Measurements from ENCODE around the gene ARMC6. TPM values are rescaled to one million over a fixed set of nuclear protein-coding genes. Genes with fewer than 3 reads are reported as not detected.
"Not testable (repeated sequence)": the region's sequence is repeated elsewhere in the genome, so short reads cannot be mapped to it uniquely, and the experiment has no call there.

Gene ARMC6
- total RNA-seq, 2 experiments from 2014 or later = 51.3 to 54.0 TPM

GRCh38 chr19:18999896-19000620, 33.3 kb upstream of the ARMC6 start:
- Mint-ChIP-seq H3K27me3 (no peaks in the 10 kb centered on the region), H3K4me1 (peaks cover 23% of the 10 kb centered on the region), H3K36me3 (peaks cover 18% of the 10 kb centered on the region), H3K4me3 (no peak overlapping the region), H3K27ac (no peak overlapping the region), H3K9me3 (no peaks in the 10 kb centered on the region)
- DNase-seq = no peak

GRCh38 chr19:19004144-19004543, 29.3 kb upstream of the ARMC6 start:
- Mint-ChIP-seq H3K27ac (no peak overlapping the region), H3K9me3 (no peaks in the 10 kb centered on the region), H3K4me1 (peaks cover 16% of the 10 kb centered on the region), H3K27me3 (no peaks in the 10 kb centered on the region), H3K4me3 (no peak overlapping the region), H3K36me3 (peaks cover 17% of the 10 kb centered on the region)
- DNase-seq = no peak

- Mint-ChIP-seq H3K36me3 (peaks cover 22% of the 10 kb centered on the region), H3K9me3 (no peaks in the 10 kb centered on the region), H3K4me3 (no peak overlapping the region), H3K27me3 (no peaks in the 10 kb centered on the region), H3K27ac (no peak overlapping the region), H3K4me1 (no peaks in the 10 kb centered on the region)
- no peak for DNase-seq
These were observed 27.2 kb upstream of the ARMC6 start for GRCh38 chr19:19006213-19006612.

GRCh38 chr19:19009951-19010350, 23.5 kb upstream of the ARMC6 start:
- Mint-ChIP-seq H3K9me3 (no peaks in the 10 kb centered on the region), H3K27ac (no peak overlapping the region), H3K4me3 (no peak overlapping the region), H3K4me1 (no peaks in the 10 kb centered on the region), H3K27me3 (no peaks in the 10 kb centered on the region), H3K36me3 (peaks cover 19% of the 10 kb centered on the region)
- DNase-seq = no peak

GRCh38 chr19:19010551-19010950, 22.9 kb upstream of the ARMC6 start:
- H3K9me3 Mint-ChIP-seq = no peaks in the 10 kb centered on the region
- H3K27me3 Mint-ChIP-seq = no peaks in the 10 kb centered on the region
- DNase-seq = no peak
- H3K4me1 Mint-ChIP-seq = no peaks in the 10 kb centered on the region
- no peak overlapping the region for H3K27ac Mint-ChIP-seq
- H3K4me3 Mint-ChIP-seq = no peak overlapping the region
- peaks cover 19% of the 10 kb centered on the region for H3K36me3 Mint-ChIP-seq

GRCh38 chr19:19021115-19021514, 12.3 kb upstream of the ARMC6 start:
- Mint-ChIP-seq H3K27ac (no peak overlapping the region), H3K9me3 (no peaks in the 10 kb centered on the region), H3K27me3 (no peaks in the 10 kb centered on the region), H3K4me1 (peaks cover 14% of the 10 kb centered on the region), H3K36me3 (peaks cover 26% of the 10 kb centered on the region), H3K4me3 (no peak overlapping the region)
- DNase-seq = no peak

GRCh38 chr19:19022380-19022961, 10.9 kb upstream of the ARMC6 start:
- peak overlapping the region; percentile 12 for H3K27ac Mint-ChIP-seq
- peaks cover 16% of the 10 kb centered on the region for H3K4me1 Mint-ChIP-seq
- peaks cover 25% of the 10 kb centered on the region for H3K36me3 Mint-ChIP-seq
- no peak overlapping the region for H3K4me3 Mint-ChIP-seq
- no peaks in the 10 kb centered on the region for H3K9me3 Mint-ChIP-seq
- DNase-seq = no peak
- H3K27me3 Mint-ChIP-seq = no peaks in the 10 kb centered on the region

- H3K36me3 Mint-ChIP-seq = peaks cover 25% of the 10 kb centered on the region
- DNase-seq, H3K27ac Mint-ChIP-seq, H3K27me3 Mint-ChIP-seq, H3K4me3 Mint-ChIP-seq, H3K9me3 Mint-ChIP-seq: not testable (repeated sequence)
- peaks cover 18% of the 10 kb centered on the region for H3K4me1 Mint-ChIP-seq
These were observed 10.0 kb upstream of the ARMC6 start for GRCh38 chr19:19023376-19023775.

GRCh38 chr19:19025861-19026260, 7.5 kb upstream of the ARMC6 start:
- Mint-ChIP-seq H3K9me3 (no peaks in the 10 kb centered on the region), H3K27me3 (no peaks in the 10 kb centered on the region), H3K36me3 (peaks cover 28% of the 10 kb centered on the region), H3K4me1 (peaks cover 20% of the 10 kb centered on the region), H3K4me3 (no peak overlapping the region), H3K27ac (no peak overlapping the region)
- DNase-seq = no peak

GRCh38 chr19:19026299-19026971, 7.0 kb upstream of the ARMC6 start:
- no peak for DNase-seq
- Mint-ChIP-seq H3K27me3 (no peaks in the 10 kb centered on the region), H3K4me1 (peaks cover 22% of the 10 kb centered on the region), H3K36me3 (peaks cover 28% of the 10 kb centered on the region), H3K4me3 (no peak overlapping the region), H3K27ac (no peak overlapping the region), H3K9me3 (no peaks in the 10 kb centered on the region)

- no peak for DNase-seq
- Mint-ChIP-seq H3K27ac (peak overlapping the region; percentile 14), H3K27me3 (no peaks in the 10 kb centered on the region), H3K4me1 (peaks cover 26% of the 10 kb centered on the region), H3K4me3 (no peak overlapping the region), H3K36me3 (peaks cover 30% of the 10 kb centered on the region), H3K9me3 (no peaks in the 10 kb centered on the region)
These were observed 6.2 kb upstream of the ARMC6 start for GRCh38 chr19:19027228-19027627.

- H3K4me3 Mint-ChIP-seq = no peak overlapping the region
- peaks cover 17% of the 10 kb centered on the region for H3K4me1 Mint-ChIP-seq
- DNase-seq = no peak
- no peak overlapping the region for H3K27ac Mint-ChIP-seq
- H3K9me3 Mint-ChIP-seq = no peaks in the 10 kb centered on the region
- H3K27me3 Mint-ChIP-seq = no peaks in the 10 kb centered on the region
- H3K36me3 Mint-ChIP-seq = peaks cover 34% of the 10 kb centered on the region
These were observed 4.9 kb upstream of the ARMC6 start for GRCh38 chr19:19028526-19028925.

- Mint-ChIP-seq H3K27me3 (no peaks in the 10 kb centered on the region), H3K36me3 (peaks cover 35% of the 10 kb centered on the region), H3K4me1 (peaks cover 39% of the 10 kb centered on the region), H3K9me3 (no peaks in the 10 kb centered on the region), H3K27ac (no peak overlapping the region), H3K4me3 (peak overlapping the region; percentile 88)
- DNase-seq = no peak
These were observed 1.5 kb upstream of the ARMC6 start for GRCh38 chr19:19031891-19032290.

- H3K36me3 Mint-ChIP-seq = peaks cover 35% of the 10 kb centered on the region
- peak overlapping the region; percentile 90 for H3K27ac Mint-ChIP-seq
- no peaks in the 10 kb centered on the region for H3K27me3 Mint-ChIP-seq
- DNase-seq = peak; percentile 90
- H3K9me3 Mint-ChIP-seq = no peaks in the 10 kb centered on the region
- peaks cover 37% of the 10 kb centered on the region for H3K4me1 Mint-ChIP-seq
- peak overlapping the region; percentile 88 for H3K4me3 Mint-ChIP-seq
These were observed 805 bp upstream of the ARMC6 start for GRCh38 chr19:19032420-19033175.

GRCh38 chr19:19033176-19033425, 302 bp upstream of the ARMC6 start:
- Mint-ChIP-seq H3K4me3 (peak overlapping the region; percentile 88), H3K9me3 (no peaks in the 10 kb centered on the region), H3K36me3 (peaks cover 40% of the 10 kb centered on the region), H3K4me1 (peaks cover 35% of the 10 kb centered on the region), H3K27me3 (no peaks in the 10 kb centered on the region), H3K27ac (peak overlapping the region; percentile 90)
- no peak for DNase-seq
